HG03342 (cell line): ENCODE results near the gene PAK1IP1.
A peak's percentile ranks its signal among the peaks of the same experiment; 100 is the strongest.
"Not testable (repeated sequence)": the region's sequence is repeated elsewhere in the genome, so short reads cannot be mapped to it uniquely, and the experiment has no call there.

ENCODE experiments used
- ATAC-seq: cut with Tn5 transposase; IDR thresholded peaks from one replicate; pipeline ENCODE4 v1.9.1; 2021; ENCODE audit warnings: mild to moderate bottlenecking, moderate library complexity; ENCODE audit not compliant: unreplicated experiment

PAK1IP1 gene, protein sequence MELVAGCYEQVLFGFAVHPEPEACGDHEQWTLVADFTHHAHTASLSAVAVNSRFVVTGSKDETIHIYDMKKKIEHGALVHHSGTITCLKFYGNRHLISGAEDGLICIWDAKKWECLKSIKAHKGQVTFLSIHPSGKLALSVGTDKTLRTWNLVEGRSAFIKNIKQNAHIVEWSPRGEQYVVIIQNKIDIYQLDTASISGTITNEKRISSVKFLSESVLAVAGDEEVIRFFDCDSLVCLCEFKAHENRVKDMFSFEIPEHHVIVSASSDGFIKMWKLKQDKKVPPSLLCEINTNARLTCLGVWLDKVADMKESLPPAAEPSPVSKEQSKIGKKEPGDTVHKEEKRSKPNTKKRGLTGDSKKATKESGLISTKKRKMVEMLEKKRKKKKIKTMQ

DNA sequence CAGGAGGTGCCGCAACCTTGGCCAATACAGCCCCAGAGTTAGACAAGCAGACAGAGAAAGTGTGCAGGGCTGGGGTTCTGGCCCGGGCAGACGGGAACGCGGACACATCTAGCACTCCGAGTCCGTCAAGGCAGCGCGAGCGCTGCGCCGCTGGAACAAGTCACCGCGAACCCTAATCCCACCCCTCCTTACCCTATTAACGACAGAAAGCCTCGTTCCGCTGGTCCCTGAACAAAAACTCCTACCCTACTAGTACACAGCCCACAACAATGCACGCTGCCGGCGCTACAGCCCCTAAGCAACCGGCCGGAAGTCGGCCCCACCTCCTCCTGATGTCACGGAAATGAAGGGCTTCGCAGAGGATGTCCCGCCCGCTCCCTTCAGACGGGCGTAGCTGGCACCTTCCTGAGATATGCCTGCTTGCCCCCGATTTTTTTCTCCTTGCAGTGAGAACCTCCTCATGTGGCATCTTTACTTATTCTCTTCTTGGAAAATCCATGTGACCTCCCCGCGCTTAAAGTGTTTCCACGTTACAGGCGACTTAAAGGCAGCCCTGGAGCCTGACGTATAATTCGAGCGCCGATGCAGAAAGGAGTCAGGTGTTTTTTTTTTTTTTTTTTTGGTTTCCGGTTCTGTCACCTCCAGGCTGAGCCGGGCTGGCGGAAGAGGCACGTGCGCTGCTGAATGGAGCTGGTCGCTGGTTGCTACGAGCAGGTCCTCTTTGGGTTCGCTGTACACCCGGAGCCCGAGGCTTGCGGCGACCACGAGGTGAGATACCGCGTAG is at the start of gene PAK1IP1, which contains the start of gene C6orf52:
Gene PAK1IP1 (plus strand): TSS at position 671 of the 784 bp plus-strand sequence. CDS start 14 bp downstream, at position 685.
Gene C6orf52 (minus strand): TSS at position 315 of the 784 bp plus-strand sequence. CDS start 7,066 bp downstream, outside the sequence.
- ATAC-seq, result peak; percentile 98

DNA sequence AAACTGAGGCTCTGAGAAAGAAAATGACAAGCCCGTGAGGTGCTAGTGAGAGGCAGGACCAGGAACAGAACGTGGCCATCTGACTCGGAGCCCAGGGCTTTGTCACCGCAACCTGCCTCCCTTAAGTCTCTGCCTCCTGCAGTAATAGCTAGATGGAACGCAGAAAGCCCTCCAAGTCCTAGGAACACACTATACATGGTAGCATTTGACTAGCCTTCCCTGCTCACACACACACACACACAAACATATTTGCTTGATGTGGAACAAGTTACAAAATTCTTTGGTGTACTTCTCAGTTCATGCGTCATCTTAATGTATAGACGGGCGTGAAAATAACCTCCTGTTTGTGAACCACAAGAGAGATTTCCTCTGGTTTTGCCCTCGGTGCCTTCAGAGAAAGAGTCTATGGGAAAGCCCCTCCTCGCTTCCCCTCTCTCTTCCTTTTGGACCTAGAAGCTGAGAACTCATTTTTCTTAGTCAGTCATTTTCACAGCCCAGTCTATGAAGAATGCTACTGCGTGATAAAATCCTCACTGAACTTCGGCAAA is 39.2 kb upstream of the PAK1IP1 start:
- ATAC-seq, result no peak

DNA sequence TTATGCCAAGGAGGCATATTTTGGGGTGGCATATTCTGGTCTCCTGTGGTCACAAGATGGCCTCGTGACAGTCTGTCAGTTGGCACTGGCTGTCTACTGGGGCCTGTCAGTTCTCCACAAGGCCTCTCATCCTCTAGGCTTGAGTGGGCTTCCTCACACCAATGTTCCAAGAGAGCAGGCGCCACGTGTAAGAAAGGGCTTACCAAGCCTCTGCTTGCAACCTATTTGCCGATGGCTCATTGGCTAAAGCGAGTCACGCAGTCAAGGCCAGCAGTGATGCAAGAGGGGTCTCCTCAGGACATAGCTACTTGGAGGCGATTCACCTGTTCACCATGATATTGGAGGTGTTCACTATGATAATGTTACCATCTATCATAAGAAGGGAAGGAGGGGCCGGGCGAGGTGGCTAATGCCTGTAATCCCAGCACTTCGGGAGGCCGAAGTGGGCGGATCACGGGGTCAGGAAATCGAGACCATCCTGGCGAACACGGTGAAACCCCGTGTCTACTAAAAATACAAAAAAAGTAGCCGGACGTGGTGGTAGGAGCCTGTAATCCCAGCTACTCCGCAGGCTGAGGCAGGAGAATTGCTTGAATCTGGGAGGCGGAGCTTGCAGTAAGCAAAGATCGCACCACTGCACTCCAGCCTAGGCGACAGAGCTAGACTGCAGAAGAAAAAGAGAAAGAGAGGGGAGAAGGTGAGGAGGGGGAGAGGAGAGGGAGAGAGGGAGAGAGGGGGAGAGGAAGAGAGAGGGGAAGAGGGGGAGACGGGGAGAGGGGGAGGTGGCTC is 35.7 kb upstream of the PAK1IP1 start:
- no peak for ATAC-seq

DNA sequence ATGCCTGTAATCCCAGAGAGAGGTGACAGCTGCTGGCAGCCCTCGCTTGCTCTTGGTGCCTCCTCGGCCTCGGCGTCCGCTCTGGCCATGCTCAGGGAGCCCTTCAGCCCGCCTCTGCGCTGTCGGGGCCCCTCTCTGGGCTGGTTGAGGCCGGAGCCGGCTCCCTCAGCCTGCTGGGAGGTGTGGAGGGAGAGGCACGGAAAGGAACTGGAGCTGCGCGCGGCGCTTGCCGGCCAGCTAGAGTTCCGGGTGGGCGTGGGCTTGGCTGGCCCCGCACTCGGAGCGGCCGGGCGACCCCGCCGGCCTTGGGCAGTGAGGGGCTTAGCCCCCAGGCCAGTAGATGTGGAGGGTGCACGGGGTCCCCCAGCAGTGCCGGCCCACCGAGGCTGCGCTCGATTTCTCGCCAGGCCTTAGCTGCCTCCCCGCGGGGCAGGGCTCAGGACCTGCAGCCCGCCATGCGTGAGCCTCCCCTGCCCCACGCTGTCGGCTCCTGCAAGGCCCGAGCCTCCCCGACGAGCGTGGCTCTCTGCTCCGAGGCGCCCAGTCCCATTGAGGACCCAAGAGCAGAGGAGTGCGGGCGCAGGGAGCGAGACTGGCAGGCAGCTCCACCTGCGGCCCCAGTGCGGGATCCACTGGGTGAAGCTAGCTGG is 34.9 kb upstream of the PAK1IP1 start:
- no peak for ATAC-seq

DNA sequence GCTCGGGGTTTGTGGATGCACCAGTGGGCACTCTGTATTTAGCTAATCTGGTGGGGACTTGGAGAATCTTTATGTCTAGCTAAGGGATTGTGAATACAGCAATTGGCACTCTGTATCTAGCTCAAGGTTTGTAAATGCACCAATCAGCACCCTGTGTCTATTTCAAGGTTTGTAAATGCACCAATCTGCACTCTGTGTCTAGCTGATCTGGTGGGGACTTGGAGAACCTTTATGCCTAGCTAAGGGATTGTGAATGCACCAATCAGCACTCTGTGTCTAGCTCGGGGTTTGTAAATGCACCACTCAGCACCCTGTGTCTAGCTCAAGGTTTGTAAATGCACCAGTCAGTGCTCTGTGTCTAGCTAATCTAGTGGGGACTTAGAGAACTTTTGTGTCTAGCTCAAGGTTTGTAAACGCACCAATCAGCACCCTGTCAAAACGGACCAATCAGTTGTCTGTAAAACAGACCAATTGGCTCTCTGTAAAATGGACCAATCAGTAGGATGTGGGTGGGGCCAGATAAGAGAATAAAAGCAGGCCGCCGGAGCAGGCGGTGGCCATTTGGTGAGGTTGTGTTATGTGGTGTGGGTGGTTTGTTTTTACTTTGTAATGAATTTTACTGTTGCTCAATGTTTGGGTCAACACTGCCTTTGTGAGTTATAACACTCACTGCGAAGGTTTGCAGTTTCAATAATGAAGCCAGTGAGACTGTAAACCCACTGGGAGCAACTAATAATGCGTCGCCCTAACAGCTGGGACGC is 34.2 kb upstream of the PAK1IP1 start:
- not testable (repeated sequence) for ATAC-seq

DNA sequence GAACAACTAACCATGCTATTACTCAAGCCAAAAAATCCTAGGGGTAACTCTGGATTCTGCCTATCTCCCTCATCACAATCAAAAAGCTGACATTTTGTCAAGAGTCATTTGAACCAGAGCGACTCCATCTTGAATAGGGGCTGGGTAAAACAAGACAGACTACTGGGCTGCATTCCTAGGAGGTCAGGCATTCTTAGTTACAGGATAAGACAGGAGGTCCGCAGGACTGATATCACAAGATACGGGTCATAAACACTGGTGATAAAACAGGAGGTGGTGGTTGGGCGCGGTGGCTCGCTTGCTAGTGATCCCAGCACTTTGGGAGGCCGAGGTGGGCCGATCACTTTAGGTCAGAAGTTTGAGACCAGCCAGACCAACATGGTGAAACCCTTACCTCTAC is 32.6 kb upstream of the PAK1IP1 start:
- no peak for ATAC-seq

DNA sequence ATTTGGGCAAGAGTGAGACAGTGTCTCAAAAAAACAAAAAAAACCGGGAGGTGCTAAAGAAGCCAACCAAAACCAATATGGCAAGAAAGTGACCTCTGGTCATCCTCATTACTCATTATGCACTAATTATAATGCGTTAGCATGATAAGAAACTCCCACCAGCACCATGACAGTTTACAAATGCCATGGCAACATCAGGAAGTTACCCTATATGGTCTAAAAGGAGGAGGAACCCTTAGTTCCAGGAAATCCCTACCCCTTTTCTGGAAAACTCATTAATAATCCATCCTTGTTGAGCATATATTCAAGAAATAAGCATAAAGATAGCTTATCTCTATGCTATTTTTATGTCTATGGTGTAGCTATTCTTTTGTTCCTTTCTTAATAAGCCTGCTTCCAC is 32.0 kb upstream of the PAK1IP1 start:
- ATAC-seq, result no peak

DNA sequence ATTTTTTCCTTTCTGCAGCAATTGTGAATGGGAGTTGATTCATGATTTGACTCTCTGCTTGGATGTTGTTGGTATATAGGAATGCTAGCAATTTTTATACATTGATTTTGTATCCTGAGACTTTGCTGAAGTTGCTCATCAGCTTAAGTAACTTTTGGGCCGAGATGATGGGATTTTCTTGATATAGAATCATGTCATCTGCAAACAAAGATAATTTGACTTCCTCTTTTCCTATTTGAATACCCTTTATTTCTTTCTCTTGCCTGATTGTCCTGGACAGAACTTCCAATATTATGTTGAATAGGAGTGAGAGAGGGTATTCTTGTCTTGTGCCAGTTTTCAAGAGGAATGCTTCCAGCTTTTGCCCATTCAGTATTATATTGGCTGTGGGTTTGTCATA is 29.2 kb upstream of the PAK1IP1 start:
- ATAC-seq, result not testable (repeated sequence)

DNA sequence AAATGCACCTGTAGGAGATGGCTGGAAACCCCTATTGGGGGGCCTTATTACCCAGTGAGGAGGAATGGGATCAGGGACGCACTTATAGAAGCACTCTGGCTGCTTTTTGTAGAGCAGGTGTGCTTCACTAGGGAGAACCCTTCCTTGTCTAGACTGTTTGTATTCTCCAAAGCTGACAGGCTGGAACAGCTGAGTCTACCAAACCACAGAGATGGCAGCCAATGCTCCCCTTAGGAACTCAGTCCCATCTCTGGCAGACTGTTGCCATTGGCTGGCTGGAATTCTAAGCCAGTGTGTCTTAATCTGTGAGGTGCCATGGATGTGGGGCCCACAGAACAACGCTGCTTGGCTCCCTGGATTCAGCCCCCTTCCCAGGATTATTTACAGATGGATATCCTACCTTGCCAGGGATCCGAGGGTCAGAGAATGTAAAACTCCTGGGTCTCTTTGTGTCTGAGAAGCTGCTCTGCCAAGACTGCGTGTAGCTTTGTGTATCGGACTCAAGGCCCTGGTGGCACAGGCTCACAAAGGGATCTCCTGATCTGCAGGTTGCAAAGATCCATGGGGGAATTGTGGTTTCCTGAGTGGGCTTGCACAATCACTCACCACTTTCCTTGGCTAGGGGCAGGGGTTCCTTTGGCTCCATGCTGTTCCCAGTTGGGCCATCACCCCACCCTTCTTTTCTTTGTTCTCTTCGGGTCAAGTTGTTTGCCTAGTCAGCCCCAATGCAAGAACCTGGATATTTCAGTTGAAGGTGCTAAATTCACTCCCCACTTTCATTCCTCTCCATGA is 26.4 kb upstream of the PAK1IP1 start:
- ATAC-seq, result no peak

DNA sequence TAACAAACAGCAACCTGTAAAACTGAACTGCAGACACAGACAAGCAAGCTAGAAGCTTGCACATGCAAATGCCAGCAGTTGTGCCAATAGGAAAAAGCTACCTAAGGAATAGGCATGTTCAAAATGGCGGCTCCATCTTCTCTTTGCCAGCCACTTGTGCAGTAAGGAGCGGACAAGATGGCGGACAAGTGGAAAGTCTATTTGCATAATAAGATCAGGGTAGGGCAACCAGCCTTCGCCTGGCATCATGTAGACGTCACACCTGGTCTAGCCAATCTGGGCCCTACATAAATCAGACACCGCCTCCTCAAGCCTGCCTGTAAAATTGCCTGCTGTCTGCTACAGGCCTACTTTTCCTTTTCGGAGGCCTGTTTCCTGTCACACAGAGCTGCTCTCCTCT is 18.4 kb upstream of the PAK1IP1 start:
- no peak for ATAC-seq

DNA sequence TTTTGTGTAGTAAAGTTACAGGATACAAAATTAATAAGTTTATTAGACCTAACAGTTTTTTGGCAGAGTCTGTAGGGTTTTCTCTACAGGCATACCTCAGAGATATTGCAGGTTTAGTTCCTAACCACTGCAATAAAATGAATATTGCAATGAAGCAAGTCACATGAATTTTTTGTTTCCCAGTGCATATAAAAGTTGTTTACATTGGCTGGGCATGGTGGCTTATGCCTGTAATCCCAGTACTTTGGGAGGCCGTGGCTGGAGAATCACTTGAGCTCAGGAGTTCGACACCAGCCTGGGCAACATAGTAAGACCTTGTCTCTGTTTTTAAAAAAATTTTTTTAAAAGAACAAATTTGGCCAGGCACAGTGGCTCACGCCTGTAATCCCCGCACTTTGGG is 16.3 kb upstream of the PAK1IP1 start:
- ATAC-seq, result no peak

DNA sequence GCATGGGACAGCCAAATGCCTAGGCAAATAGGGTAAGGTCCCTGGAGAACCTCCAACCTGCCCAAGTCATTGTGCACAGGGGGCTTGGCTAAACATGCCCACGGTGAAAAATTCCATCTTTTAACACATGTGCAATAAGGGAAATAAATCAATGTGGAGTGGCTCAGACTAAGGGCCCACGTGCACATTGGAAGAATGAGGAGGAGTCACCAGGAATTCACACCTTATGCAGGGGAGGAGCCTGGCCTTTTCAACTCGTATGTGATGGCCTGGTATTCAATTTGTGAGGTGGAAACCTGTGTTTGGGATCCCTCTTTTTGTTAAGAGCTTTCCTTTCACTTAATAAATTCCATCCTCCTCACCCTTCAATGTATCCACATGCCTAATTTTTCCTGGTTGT is 13.0 kb upstream of the PAK1IP1 start:
- ATAC-seq, result no peak

DNA sequence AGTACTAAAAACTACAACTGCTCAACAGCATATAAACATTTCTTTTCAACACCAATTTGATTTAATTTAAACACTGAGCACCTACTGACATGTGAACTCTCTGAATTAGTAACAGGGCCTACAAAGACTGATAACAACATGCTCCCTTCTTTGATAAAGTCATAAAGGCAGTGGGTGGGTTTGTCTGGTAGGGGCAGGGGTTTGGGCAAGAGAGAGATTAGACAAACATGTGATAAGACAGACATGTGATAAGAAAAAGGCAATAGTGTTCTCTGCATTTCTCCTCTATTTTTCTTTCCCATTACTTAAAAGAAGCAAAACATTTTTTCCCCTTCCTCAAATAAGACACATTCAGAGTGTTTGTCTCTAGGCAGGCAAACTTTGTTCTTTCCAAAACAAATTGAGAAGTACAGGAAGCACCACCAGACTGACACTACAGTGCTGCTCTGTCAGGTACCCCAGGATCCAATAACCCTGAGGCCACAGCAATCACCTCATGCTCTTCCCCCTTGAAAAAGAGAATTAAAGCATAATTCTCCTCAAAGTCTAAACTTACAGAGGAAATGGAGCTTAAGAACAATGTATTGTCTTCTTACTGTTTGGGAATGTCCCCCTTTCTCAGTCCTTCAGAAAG is 12.3 kb upstream of the PAK1IP1 start:
- ATAC-seq, result no peak

DNA sequence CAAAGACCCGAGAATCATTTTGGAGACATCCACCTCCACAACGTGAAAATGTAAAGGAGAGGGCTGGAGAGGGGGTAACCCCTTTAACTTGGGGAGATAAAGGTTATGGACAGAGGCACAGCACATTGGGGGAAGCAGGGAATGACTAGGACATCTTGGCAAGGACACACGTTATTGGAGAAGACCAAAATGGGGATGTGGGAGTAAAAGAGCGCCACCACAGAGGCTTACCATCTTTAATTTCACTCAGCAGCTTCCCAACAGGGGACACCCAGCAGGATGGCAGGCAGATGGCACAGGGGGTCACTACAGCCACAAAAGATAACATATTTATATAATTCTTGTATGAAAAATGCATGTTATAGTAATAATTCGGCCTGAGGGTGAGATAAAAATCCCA is 10.2 kb upstream of the PAK1IP1 start:
- ATAC-seq, result no peak

DNA sequence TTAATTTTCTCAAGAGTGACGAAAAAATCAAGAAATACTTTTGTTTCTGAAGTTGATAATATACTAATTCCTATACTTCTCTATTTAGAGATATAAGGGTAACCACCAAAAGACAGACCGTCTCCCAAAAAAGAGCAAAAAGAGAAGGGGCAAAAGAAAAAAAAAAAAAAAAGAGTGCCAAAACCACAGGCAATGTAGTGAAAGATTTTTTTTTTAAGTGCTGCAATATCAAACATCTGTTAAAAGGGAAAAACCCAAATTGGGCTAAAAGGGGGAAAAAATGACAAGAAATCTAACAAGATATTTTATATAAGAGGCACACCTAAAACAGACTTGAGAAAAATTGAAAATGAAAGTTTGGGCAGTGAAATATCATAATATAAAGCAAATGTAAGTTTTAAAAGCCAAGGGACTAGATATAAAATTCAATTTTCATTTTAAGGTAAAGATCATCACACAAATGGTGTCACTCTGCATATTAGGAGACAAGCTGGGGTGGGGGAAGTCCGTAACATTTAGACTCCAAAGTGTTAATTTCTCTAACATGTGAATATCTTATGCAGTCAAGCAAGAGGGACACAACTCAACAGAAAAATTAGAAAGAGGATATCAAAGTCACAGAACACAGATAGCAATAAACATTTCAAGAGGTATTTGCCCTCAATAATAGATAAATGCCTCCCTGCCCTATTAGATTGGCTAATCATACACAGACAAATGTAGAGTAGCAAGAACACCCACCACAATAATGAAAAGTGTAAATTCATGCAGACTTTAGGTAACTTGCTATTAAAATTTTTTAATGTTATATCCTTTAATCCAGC is 9.5 kb upstream of the PAK1IP1 start:
- ATAC-seq, result no peak

DNA sequence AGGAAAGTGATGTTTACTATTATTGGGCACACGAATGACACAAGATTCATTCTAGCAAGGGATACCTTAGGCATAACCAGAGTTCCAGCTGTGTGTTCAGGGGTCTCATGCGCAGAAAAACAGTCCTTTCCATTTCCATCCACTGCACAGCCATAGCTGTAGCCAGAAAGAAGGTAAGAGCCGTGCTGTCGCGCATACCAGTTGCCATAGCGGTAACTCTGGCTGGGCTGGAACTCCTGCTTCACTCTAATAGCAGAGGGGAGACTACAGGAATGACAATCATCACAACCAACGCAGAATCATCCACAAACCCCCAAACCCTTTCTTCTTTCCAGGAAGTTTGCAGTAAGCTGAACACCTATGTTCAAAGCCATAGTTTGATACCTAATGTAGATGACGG is 7.9 kb upstream of the PAK1IP1 start:
- no peak for ATAC-seq

DNA sequence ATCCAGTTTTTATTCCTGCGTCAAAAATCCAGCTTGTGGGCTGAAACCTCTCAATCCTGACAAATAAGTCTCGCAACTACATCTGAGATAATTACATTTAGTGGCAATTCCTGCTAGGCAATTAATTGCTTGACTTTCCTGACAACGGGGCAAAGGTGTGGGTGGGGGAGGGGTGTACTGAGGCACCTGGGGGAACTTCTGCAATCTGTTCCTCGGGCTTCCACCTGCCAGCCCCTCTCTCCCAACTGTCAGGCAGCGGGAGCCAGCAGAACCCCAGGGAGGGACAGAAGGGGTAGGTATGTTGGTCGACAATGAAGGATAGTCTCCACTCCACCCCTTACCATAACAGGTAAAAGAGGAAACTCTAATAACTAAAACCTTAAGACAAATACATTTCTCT is 7.2 kb upstream of the PAK1IP1 start:
- ATAC-seq, result no peak
